DND-41 (cell line): ENCODE measurements around the gene NR2F1.

Source experiments
- ATAC-seq: fragments of 200-7000 bp; cut with Tn5 transposase; 3 replicates; pipeline ENCODE4 v1.9.1; 2021; ENCODE audit warnings: low read depth; ENCODE audit not compliant: insufficient read depth
- DNase-seq: peaks from one replicate; pipeline ENCODE4 v3.0.0-alpha.2; 2020
- H2AFZ ChIP-seq: 2 replicates; pipeline ENCODE4 v1.6.0; 2012; ENCODE audit warnings: low read depth, low read length
- H3K27ac ChIP-seq: 2 replicates; pipeline ENCODE4 v1.5.1; 2012; ENCODE audit warnings: low read length, inconsistent platforms
- H3K27me3 ChIP-seq: fragments of 200-600 bp; sonication (generic); 2 replicates; pipeline ENCODE4 v1.6.0; 2012; ENCODE audit warnings: low read length, mild to moderate bottlenecking, inconsistent platforms; ENCODE audit not compliant: insufficient read depth, poor library complexity
- H3K36me3 ChIP-seq: 2 replicates; pipeline ENCODE4 v1.5.1; 2012; ENCODE audit warnings: low read length, inconsistent platforms; ENCODE audit not compliant: insufficient read depth
- H3K4me1 ChIP-seq: 2 replicates; pipeline ENCODE4 v1.5.1; 2012; ENCODE audit warnings: mild to moderate bottlenecking, low read length; ENCODE audit not compliant: insufficient read depth
- H3K4me2 ChIP-seq: 2 replicates; pipeline ENCODE4 v1.6.0; 2012; ENCODE audit warnings: mild to moderate bottlenecking, moderate library complexity, low read length, inconsistent platforms; ENCODE audit not compliant: insufficient read depth
- H3K4me3 ChIP-seq, 2 experiments: fragments of 200-600 bp in 1 of 2; shearing (Covaris generic) in 1 of 2; 2 replicates each; pipeline ENCODE4 v1.5.1; 2012 to 2016; ENCODE audit warnings: inconsistent platforms in 2 of 2, low read length in 2 of 2, mild to moderate bottlenecking in 2 of 2, low read depth in 1 of 2, moderate library complexity in 1 of 2
- H3K79me2 ChIP-seq: 2 replicates; pipeline ENCODE4 v1.6.0; 2012; ENCODE audit warnings: low read length, inconsistent platforms; ENCODE audit not compliant: insufficient read depth
- H3K9ac ChIP-seq: 2 replicates; pipeline ENCODE4 v1.6.0; 2012; ENCODE audit warnings: low read depth, mild to moderate bottlenecking, inconsistent platforms, low read length, moderate library complexity
- H3K9me3 ChIP-seq: 2 replicates; pipeline ENCODE4 v1.5.1; 2012; ENCODE audit warnings: low read length, moderate library complexity, mild to moderate bottlenecking, inconsistent platforms; ENCODE audit not compliant: insufficient read depth, severe bottlenecking
- H4K20me1 ChIP-seq: 2 replicates; pipeline ENCODE4 v1.6.0; 2012; ENCODE audit warnings: low read length; ENCODE audit not compliant: insufficient read depth
- EZH2 ChIP-seq: IDR thresholded peaks from 3 replicates; pipeline ENCODE4 v1.6.1; 2012; ENCODE audit warnings: borderline replicate concordance, low read depth, mild to moderate bottlenecking, moderate library complexity, low read length, inconsistent platforms; ENCODE audit not compliant: severe bottlenecking
- TF ChIP-seq, protein P1 (sequence below): IDR thresholded peaks from 2 replicates; pipeline ENCODE4 v1.5.1; 2012; ENCODE audit warnings: borderline replicate concordance, low read length, moderate library complexity, mild to moderate bottlenecking; ENCODE audit not compliant: poor library complexity, severe bottlenecking; ENCODE audit errors: extremely low read depth

Gene NR2F1

DNA sequence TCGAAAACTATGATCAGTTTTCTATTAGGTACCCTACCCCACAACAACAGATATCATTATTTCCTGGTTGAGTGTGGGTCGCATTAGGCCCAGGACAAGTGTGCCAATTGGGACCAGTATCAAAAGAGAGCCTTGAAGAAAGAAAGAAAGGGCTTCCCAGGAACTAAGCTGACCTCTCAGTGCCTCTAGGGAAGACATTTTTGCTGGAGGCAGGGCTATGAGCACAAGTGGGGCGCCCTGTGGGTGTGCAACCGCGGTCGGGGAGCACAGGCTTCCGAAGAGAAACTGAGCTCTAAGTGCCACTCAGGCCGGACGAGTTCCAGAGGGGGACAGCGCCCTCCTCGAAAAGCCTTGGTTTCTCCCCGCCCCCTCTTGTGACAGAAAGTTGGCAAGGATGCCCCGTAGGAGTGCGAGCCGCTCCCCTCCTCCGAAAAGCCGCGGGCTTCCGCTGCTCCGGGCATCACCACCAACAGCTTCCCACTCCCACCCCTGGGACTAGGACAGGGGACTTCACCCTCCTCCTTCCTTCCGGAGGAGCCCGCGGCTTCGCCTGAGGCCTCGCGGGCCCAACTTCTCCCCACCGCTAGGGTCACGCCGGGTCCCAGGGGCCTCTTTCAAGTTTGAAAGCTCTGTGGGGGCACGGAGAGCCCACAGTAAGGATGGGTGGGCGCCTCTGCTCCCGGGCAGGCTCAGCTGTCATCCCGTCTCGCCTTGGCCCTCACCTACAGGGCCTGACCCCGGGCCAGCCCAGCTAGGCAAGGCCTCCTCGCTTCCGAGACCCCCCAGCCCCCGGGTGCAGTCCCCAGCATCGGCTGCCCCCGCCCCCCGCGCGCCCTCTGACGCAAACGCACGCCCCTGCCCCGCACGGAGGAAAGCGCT lies 4.0 kb upstream of the NR2F1 start:
- no peak overlapping the region for H3K9ac ChIP-seq
- no peaks in the 10 kb centered on the region for H3K36me3 ChIP-seq
- no peak overlapping the region for H2AFZ ChIP-seq
- TF ChIP-seq, protein P1, sequence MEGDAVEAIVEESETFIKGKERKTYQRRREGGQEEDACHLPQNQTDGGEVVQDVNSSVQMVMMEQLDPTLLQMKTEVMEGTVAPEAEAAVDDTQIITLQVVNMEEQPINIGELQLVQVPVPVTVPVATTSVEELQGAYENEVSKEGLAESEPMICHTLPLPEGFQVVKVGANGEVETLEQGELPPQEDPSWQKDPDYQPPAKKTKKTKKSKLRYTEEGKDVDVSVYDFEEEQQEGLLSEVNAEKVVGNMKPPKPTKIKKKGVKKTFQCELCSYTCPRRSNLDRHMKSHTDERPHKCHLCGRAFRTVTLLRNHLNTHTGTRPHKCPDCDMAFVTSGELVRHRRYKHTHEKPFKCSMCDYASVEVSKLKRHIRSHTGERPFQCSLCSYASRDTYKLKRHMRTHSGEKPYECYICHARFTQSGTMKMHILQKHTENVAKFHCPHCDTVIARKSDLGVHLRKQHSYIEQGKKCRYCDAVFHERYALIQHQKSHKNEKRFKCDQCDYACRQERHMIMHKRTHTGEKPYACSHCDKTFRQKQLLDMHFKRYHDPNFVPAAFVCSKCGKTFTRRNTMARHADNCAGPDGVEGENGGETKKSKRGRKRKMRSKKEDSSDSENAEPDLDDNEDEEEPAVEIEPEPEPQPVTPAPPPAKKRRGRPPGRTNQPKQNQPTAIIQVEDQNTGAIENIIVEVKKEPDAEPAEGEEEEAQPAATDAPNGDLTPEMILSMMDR = no peak
- TF ChIP-seq EZH2 = no peak
- peaks cover 16% of the 10 kb centered on the region for H3K4me1 ChIP-seq
- H3K4me3 ChIP-seq = no peak overlapping the region
- H4K20me1 ChIP-seq = no peaks in the 10 kb centered on the region
- peaks cover 28% of the 10 kb centered on the region for H3K27me3 ChIP-seq
- ATAC-seq (no peak), DNase-seq (no peak)
- no peak overlapping the region for H3K27ac ChIP-seq
- no peaks in the 10 kb centered on the region for H3K9me3 ChIP-seq
- H3K79me2 ChIP-seq = no peaks in the 10 kb centered on the region
- H3K4me2 ChIP-seq = no peak overlapping the region

DNA sequence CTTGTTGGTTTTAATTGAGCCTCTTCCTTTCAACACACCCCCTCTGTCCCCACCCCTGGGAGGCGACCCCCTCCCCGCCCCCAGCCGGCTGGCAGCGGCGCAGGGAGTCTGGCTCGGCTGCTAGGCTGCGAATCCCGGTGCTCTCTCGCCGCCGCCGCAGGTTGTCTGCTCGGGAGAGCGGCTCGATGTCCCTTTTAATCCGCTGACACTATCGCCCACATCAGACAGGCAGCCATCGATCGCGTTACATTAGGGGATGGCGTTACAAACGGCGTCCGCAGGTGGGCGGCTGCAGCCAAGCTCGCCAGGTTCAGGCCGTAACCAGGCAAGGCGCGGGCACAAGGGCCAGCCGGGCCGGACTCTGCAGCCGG lies 3.3 kb upstream of the NR2F1 start:
- no peaks in the 10 kb centered on the region for H3K9me3 ChIP-seq
- H3K4me3 ChIP-seq = no peak overlapping the region
- DNase-seq (no peak), ATAC-seq (no peak)
- peaks cover 26% of the 10 kb centered on the region for H3K27me3 ChIP-seq
- no peak for TF ChIP-seq EZH2
- TF ChIP-seq, protein P1 = no peak
- peaks cover 16% of the 10 kb centered on the region for H3K4me1 ChIP-seq
- no peak overlapping the region for H3K27ac ChIP-seq
- H3K4me2 ChIP-seq = no peak overlapping the region
- H3K36me3 ChIP-seq = no peaks in the 10 kb centered on the region
- no peaks in the 10 kb centered on the region for H4K20me1 ChIP-seq
- no peaks in the 10 kb centered on the region for H3K79me2 ChIP-seq
- no peak overlapping the region for H2AFZ ChIP-seq
- no peak overlapping the region for H3K9ac ChIP-seq

DNA sequence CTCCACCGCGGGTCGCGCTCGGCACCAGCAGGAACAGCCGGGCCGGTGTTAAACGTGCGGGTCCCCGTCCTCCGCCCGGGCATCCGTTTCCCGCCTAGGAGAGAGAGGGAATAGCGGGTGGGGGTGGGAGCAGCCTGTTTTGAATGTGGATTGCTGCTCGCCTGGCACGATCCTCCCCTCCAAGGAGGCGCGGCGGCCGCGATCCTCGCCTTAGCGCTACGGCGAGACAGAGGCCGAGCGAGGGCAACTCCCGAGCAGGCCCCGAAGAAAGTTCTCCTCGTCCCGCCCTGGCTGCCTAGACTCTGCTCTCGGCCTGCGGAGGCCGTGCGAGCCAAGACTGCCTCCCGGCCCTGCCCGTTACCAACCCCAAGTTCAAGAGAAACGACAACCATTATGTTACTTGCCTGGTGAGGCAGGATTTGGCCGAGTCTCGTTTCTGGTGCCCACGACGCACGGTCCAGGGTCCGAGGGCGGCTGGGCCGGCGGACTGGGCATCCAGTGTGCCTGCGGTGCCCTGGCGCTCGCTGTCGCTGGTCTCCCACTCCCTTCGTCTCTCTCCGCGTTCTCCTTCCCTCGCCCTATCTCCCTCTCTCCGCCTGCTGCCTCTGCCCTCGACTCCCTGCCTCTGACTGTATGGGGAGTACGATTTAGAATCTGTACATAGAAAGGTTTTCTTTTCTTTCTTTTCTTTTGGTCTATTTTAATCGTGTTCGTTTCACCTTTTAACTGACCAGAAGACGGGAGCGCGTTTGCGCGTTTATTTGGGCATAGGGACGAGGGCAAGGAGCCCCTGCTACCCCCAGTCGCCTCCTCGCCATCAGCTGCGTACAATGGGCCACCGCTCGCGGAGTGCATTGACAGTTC lies 2.7 kb upstream of the NR2F1 start:
- no peak overlapping the region for H3K4me3 ChIP-seq
- H2AFZ ChIP-seq = no peak overlapping the region
- TF ChIP-seq, protein P1 = no peak
- no peak for TF ChIP-seq EZH2
- no peaks in the 10 kb centered on the region for H3K79me2 ChIP-seq
- no peak for ATAC-seq
- H3K4me2 ChIP-seq = no peak overlapping the region
- H3K9me3 ChIP-seq = no peaks in the 10 kb centered on the region
- no peak overlapping the region for H3K27ac ChIP-seq
- H3K9ac ChIP-seq = no peak overlapping the region
- H3K27me3 ChIP-seq = peaks cover 29% of the 10 kb centered on the region
- H4K20me1 ChIP-seq = no peaks in the 10 kb centered on the region
- H3K36me3 ChIP-seq = no peaks in the 10 kb centered on the region
- peaks cover 18% of the 10 kb centered on the region for H3K4me1 ChIP-seq
- DNase-seq = no peak
